Lower leg skin (tissue), 3 donors: ENCODE measurements around the gene ANO8.

ENCODE experiments used
- POLR2A ChIP-seq, 2 donors: fragments of 450-650 bp; IDR thresholded peaks; one replicate each; pipeline ENCODE4 v1.6.1; 2016 to 2017; ENCODE audit warnings: antibody characterized with exemption in 2 of 2, mild to moderate bottlenecking in 1 of 2, moderate library complexity in 1 of 2
- TF ChIP-seq, protein P1 (sequence below), 3 donors: fragments of 450-650 bp; IDR thresholded peaks; one replicate each; pipeline ENCODE4 v1.5.1; 2016; ENCODE audit warnings: antibody characterized with exemption in 3 of 3, mild to moderate bottlenecking in 3 of 3, moderate library complexity in 2 of 3

DNA sequence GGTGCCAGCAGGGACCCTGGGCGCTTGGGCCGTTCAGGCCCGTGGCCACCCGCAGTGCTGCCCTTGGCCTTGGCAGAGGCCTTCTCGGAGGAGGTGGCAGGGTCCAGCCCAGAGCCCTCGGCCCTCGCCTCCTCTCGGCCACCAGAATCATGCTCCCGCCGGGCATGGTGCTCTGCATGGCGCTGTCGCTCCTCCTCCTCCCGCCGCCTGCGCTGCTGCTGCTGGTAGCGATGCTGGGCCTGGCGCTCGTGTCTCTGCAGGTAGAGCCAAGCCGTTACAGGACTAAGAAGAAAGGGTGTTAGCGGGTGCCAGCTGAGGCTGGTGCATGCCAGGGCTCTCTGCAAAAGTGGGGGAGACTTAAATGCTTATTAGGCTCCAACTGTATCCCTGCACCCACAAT, 9.5 kb downstream of the ANO8 start:
- no peak for TF ChIP-seq POLR2A (IDR thresholded peaks at IDR 0.05)
- TF ChIP-seq, protein P1, sequence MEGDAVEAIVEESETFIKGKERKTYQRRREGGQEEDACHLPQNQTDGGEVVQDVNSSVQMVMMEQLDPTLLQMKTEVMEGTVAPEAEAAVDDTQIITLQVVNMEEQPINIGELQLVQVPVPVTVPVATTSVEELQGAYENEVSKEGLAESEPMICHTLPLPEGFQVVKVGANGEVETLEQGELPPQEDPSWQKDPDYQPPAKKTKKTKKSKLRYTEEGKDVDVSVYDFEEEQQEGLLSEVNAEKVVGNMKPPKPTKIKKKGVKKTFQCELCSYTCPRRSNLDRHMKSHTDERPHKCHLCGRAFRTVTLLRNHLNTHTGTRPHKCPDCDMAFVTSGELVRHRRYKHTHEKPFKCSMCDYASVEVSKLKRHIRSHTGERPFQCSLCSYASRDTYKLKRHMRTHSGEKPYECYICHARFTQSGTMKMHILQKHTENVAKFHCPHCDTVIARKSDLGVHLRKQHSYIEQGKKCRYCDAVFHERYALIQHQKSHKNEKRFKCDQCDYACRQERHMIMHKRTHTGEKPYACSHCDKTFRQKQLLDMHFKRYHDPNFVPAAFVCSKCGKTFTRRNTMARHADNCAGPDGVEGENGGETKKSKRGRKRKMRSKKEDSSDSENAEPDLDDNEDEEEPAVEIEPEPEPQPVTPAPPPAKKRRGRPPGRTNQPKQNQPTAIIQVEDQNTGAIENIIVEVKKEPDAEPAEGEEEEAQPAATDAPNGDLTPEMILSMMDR (IDR thresholded peaks at IDR 0.05), result no peak
